Esophagus squamous epithelium (tissue), 4 donors: ENCODE data around the gene MATN1.

ENCODE experiments used
- POLR2A ChIP-seq, 4 donors: fragments of 450-650 bp; IDR thresholded peaks; one replicate each; pipeline ENCODE4 v1.6.1; 2017; ENCODE audit warnings: antibody characterized with exemption in 4 of 4, mild to moderate bottlenecking in 4 of 4, moderate library complexity in 3 of 4
- TF ChIP-seq, protein P1 (sequence below), 6 experiments: fragments of 450-650 bp in 4 of 6; fragments of 200-600 bp in 2 of 6; sonication (generic) in 2 of 6; IDR thresholded peaks; one replicate each; pipeline ENCODE4 v1.5.1; 2016 to 2019; ENCODE audit warnings: antibody characterized with exemption in 6 of 6, mild to moderate bottlenecking in 4 of 6, moderate library complexity in 4 of 6

DNA sequence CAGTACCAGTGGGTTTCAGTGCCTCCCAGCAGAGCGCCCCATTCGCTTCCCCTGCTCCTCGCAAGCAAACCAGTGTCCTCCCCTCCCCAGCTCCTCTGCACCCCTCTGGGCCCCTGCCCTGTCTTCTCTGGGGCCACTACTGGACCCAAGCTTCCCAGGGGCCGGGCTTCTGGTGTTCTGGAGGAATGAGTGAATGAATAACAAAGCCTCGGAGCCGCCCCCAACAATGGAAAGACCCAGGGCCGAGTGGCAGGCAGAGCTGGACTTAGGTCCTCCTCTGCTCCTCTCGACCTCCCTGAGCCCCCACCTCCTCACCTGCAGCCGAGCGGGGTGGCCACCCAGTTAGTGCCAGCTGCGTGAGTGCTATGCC is 37.6 kb downstream of the MATN1 start:
- TF ChIP-seq, protein P1, sequence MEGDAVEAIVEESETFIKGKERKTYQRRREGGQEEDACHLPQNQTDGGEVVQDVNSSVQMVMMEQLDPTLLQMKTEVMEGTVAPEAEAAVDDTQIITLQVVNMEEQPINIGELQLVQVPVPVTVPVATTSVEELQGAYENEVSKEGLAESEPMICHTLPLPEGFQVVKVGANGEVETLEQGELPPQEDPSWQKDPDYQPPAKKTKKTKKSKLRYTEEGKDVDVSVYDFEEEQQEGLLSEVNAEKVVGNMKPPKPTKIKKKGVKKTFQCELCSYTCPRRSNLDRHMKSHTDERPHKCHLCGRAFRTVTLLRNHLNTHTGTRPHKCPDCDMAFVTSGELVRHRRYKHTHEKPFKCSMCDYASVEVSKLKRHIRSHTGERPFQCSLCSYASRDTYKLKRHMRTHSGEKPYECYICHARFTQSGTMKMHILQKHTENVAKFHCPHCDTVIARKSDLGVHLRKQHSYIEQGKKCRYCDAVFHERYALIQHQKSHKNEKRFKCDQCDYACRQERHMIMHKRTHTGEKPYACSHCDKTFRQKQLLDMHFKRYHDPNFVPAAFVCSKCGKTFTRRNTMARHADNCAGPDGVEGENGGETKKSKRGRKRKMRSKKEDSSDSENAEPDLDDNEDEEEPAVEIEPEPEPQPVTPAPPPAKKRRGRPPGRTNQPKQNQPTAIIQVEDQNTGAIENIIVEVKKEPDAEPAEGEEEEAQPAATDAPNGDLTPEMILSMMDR (IDR thresholded peaks at IDR 0.05) = no peak
- no peak for TF ChIP-seq POLR2A (IDR thresholded peaks at IDR 0.05)
